OCI-LY1 (cell line): ENCODE results near the gene TPD52L1.

ENCODE experiments used
- H2AFZ ChIP-seq: fragments of 200-600 bp; sonication (generic), shearing (Covaris generic); 2 replicates; pipeline ENCODE4 v1.6.0; 2014; ENCODE audit warnings: antibody characterized with exemption, mild to moderate bottlenecking, low read length
- H3F3A ChIP-seq: fragments of 200-600 bp; sonication (generic), shearing (Covaris generic); 2 replicates; pipeline ENCODE4 v1.6.0; 2014; ENCODE audit warnings: mild to moderate bottlenecking, antibody characterized with exemption, low read length, moderate library complexity; ENCODE audit not compliant: insufficient read depth
- H3K27ac ChIP-seq: fragments of 200-600 bp; sonication (generic); 2 replicates; pipeline ENCODE4 v1.5.1; 2014; ENCODE audit warnings: low read length, mixed run types, mild to moderate bottlenecking, low read depth; ENCODE audit not compliant: poor library complexity, severe bottlenecking
- H3K27me3 ChIP-seq: fragments of 200-600 bp; sonication (generic); 2 replicates; pipeline ENCODE4 v1.6.0; 2014; ENCODE audit warnings: antibody characterized with exemption, mild to moderate bottlenecking, low read length, moderate library complexity; ENCODE audit not compliant: insufficient read depth
- H3K36me3 ChIP-seq: fragments of 200-600 bp; sonication (generic); 2 replicates; pipeline ENCODE4 v1.6.1; 2014; ENCODE audit warnings: mild to moderate bottlenecking, antibody characterized with exemption, low read length, moderate library complexity, mixed read lengths; ENCODE audit not compliant: insufficient read depth
- H3K4me1 ChIP-seq: fragments of 200-600 bp; sonication (generic); 2 replicates; pipeline ENCODE4 v1.5.1; 2014; ENCODE audit warnings: mild to moderate bottlenecking, low read length, moderate library complexity; ENCODE audit not compliant: insufficient read depth, severe bottlenecking
- H3K4me2 ChIP-seq: fragments of 200-600 bp; sonication (generic), shearing (Covaris generic); 2 replicates; pipeline ENCODE4 v1.6.1; 2014; ENCODE audit warnings: low read length
- H3K4me3 ChIP-seq: fragments of 200-600 bp; sonication (generic); 2 replicates; pipeline ENCODE4 v1.5.1; 2014; ENCODE audit warnings: low read length, low read depth, mild to moderate bottlenecking, mixed read lengths; ENCODE audit not compliant: poor library complexity, severe bottlenecking
- H3K79me2 ChIP-seq: fragments of 200-600 bp; shearing (Covaris generic); 2 replicates; pipeline ENCODE4 v1.6.1; 2016; ENCODE audit warnings: mixed run types, low read length, mixed read lengths; ENCODE audit not compliant: insufficient read depth
- H3K9ac ChIP-seq: fragments of 200-600 bp; sonication (generic), shearing (Covaris generic); 2 replicates; pipeline ENCODE4 v1.6.1; 2014; ENCODE audit warnings: mild to moderate bottlenecking, low read length, mixed read lengths
- H3K9me2 ChIP-seq: fragments of 200-600 bp; sonication (generic), shearing (Covaris generic); 2 replicates; pipeline ENCODE4 v1.6.1; 2014; ENCODE audit warnings: low read depth, mild to moderate bottlenecking, low read length, mixed read lengths
- H3K9me3 ChIP-seq: fragments of 200-600 bp; shearing (Covaris generic); 2 replicates; pipeline ENCODE4 v1.6.1; 2014; ENCODE audit warnings: low read length, mixed read lengths
- H4K20me1 ChIP-seq: fragments of 200-600 bp; sonication (generic), shearing (Covaris generic); 2 replicates; pipeline ENCODE4 v1.6.0; 2016; ENCODE audit warnings: mild to moderate bottlenecking, low read length; ENCODE audit not compliant: insufficient read depth
- EZH2 ChIP-seq: fragments of 200-600 bp; sonication (generic), shearing (Covaris generic); IDR thresholded peaks from 2 replicates; pipeline ENCODE4 v1.8.0; 2017; ENCODE audit warnings: borderline replicate concordance, mixed run types, mild to moderate bottlenecking, antibody characterized with exemption, low read length, moderate library complexity, mixed read lengths
- TF ChIP-seq, protein P1 (sequence below): fragments of 200-600 bp; sonication (generic), shearing (Covaris generic); IDR thresholded peaks from 2 replicates; pipeline ENCODE4 v1.5.1; 2017; ENCODE audit warnings: mild to moderate bottlenecking, antibody characterized with exemption, low read length, moderate library complexity, mixed read lengths

The TPD52L1 gene

GRCh38 chr6:125231133-125231532, 77.6 kb downstream of the TPD52L1 start:
- Histone ChIP-seq H3K4me1 (no peaks in the 10 kb centered on the region), H3K79me2 (no peaks in the 10 kb centered on the region), H3K27me3 (no peaks in the 10 kb centered on the region), H3K9ac (no peak overlapping the region), H2AFZ (no peak overlapping the region), H3K36me3 (no peaks in the 10 kb centered on the region), H3F3A (no peaks in the 10 kb centered on the region), H4K20me1 (no peaks in the 10 kb centered on the region), H3K9me2 (no peaks in the 10 kb centered on the region), H3K4me2 (no peak overlapping the region), H3K27ac (no peak overlapping the region), H3K9me3 (no peaks in the 10 kb centered on the region), H3K4me3 (no peak overlapping the region)
- TF ChIP-seq, protein P1, sequence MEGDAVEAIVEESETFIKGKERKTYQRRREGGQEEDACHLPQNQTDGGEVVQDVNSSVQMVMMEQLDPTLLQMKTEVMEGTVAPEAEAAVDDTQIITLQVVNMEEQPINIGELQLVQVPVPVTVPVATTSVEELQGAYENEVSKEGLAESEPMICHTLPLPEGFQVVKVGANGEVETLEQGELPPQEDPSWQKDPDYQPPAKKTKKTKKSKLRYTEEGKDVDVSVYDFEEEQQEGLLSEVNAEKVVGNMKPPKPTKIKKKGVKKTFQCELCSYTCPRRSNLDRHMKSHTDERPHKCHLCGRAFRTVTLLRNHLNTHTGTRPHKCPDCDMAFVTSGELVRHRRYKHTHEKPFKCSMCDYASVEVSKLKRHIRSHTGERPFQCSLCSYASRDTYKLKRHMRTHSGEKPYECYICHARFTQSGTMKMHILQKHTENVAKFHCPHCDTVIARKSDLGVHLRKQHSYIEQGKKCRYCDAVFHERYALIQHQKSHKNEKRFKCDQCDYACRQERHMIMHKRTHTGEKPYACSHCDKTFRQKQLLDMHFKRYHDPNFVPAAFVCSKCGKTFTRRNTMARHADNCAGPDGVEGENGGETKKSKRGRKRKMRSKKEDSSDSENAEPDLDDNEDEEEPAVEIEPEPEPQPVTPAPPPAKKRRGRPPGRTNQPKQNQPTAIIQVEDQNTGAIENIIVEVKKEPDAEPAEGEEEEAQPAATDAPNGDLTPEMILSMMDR = no peak
- TF ChIP-seq EZH2 = no peak

GRCh38 chr6:125231574-125232343, 78.2 kb downstream of the TPD52L1 start:
- Histone ChIP-seq H3F3A (no peaks in the 10 kb centered on the region), H3K9me3 (no peaks in the 10 kb centered on the region), H2AFZ (no peak overlapping the region), H3K4me2 (no peak overlapping the region), H3K4me1 (no peaks in the 10 kb centered on the region), H3K9me2 (no peaks in the 10 kb centered on the region), H3K9ac (no peak overlapping the region), H3K36me3 (no peaks in the 10 kb centered on the region), H3K27me3 (no peaks in the 10 kb centered on the region), H3K4me3 (no peak overlapping the region), H4K20me1 (no peaks in the 10 kb centered on the region), H3K27ac (no peak overlapping the region), H3K79me2 (no peaks in the 10 kb centered on the region)
- TF ChIP-seq EZH2 = no peak
- TF ChIP-seq, protein P1 = no peak

DNA sequence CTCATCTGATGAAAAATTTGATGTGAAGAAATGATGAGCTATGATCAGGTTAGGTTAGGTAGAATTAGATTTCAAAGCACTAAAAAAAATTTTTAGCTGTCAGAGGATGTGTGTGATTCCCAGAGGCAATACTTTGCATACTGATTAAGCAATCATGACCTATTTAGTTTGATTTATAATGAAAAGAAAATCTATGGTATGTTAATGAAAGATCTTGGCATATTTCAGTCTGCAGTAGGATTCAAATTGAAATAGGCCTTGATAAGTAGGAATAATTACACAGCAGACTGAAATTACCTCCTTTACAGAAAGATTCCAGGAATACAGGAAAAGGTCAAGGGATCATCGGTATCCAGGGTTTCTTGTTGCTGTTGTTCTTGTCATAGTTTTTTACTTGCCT, 78.9 kb downstream of the TPD52L1 start:
- Histone ChIP-seq H3K9ac (no peak overlapping the region), H3K9me3 (no peaks in the 10 kb centered on the region), H3K4me3 (no peak overlapping the region), H4K20me1 (no peaks in the 10 kb centered on the region), H3K27me3 (no peaks in the 10 kb centered on the region), H3K79me2 (no peaks in the 10 kb centered on the region), H3F3A (no peaks in the 10 kb centered on the region), H3K27ac (no peak overlapping the region), H3K4me2 (no peak overlapping the region), H3K36me3 (no peaks in the 10 kb centered on the region), H3K9me2 (no peaks in the 10 kb centered on the region), H3K4me1 (no peaks in the 10 kb centered on the region), H2AFZ (no peak overlapping the region)
- no peak for TF ChIP-seq EZH2
- TF ChIP-seq, protein P1 = no peak
